Measurements from ENCODE around the gene CDH4.

Gene CDH4

DNA sequence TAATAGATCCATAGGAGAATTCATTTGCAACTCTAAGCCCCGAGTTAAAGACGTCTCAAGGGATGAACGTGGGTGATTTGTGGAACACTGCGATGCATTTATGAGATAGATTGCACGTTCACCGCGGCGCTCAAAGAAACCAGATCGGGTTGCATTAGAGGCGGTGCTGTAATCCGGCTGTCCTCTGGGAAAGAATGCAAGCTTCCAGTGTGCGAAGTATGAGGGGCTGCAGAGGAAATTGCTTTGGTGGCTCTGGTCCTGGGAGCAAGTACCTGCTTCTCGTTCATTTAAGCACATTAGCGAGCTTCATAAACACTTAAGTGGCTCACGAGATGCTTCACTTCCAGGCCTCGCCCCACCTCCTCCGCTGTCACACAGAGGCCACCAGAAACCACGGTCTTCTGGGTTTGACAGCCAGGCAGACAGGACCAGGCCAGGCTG, 182.3 kb downstream of the CDH4 start:
- in situ Hi-C loops (cut with MboI; ENCODE audit: low sequenced_read_pairs), result no loop called here

DNA sequence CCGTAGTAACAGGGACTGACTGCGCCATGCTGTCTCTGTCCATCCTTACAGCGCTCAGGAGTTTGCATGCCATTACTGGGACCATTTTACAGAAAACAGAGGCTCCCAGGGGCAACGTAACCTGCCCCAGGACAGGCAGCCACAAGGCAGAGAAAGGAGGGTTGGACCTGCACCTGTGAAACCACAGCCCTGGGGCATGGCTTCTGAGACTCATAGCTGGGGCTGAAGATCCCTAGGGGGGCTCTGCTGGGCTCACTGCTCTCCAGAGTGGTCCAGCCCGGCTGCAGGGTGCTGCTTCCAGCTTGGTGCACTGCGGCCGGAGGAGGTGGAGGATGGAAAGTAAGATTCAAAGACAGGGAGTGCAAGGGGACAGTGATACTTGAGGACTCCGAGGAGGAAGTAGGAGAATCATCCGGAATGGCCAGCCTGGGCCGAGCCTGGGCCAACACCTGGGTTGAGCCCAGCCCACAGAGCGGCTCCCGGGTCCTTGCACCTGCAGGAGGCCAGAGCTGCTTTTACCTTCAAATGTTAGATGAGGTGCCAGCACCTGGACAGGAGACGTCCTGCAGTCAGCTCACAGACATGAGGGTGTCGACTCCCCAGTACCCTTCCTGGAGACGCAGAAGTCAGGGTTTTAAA, 183.2 kb downstream of the CDH4 start:
- in situ Hi-C loops (cut with MboI; ENCODE audit: low sequenced_read_pairs), result no loop called here

DNA sequence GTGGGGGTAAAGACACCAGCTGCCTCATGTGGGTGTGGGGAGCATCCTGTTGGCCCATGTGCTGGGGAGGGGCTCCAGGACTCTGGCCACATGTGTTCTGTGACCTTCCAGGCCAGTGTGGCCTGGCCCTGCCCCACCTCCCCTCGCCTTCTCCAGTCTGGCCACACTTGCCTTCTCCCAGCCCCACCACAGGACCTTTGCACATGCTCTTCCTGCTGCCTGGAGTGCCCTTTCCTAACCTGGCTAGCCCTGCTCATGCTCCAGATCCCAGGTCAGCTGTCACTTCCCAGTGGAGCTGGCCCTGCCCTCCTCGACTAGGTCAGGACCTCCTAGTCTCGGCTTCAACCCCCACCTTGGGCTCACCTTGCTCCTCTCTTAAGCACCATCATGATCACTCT, 183.8 kb downstream of the CDH4 start:
- in situ Hi-C loops (cut with MboI; ENCODE audit: low sequenced_read_pairs), result no loop called here

DNA sequence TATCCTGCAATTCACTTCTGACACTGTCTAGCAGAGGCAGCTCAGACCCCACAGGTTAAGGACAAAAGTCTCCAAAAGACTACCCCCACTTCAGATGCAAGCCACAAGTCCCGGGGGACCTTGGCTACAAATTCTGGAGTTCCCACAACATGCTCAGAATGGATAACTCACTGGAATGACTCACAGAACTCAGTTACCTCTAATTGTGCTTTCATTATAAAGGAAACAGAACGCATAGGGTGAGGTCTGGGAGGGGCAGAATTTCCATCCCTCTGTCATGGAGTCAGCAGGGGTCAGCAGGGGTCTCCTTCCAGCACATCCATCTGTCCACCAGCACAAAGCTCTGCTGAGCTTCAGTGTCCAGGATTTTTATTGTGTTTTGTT, 184.2 kb downstream of the CDH4 start:
- in situ Hi-C loops (cut with MboI; ENCODE audit: low sequenced_read_pairs), result no loop called here

DNA sequence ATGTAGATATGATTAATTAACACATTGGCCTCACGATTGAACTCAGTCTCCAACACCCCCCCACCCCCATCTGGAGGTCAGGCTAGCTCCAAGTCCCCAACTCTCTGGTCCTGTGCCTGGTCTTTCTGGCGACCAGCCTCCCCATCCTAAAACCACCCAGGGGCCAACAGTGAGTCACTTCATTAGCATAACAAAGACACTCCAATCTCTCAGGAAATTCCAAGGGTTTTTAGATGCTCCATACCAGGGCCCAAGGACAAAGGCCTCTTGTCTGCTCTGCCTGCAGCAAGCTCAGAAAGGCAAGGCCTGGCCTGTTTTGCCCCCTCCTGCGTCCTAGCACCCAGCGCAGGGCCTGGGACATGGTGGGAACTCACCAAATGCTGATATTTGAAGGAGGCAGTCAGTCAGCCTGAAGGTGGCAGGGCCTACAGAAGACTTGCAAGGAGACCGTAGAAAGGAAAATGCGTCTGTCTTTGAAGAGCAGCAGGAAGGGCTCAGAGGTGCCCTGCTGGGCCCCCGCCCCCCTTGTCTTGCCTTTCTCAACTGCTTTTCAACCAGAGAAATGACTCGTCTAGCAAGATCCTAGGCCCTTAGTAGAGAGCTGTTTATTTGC, 184.7 kb downstream of the CDH4 start:
- in situ Hi-C loops (cut with MboI; ENCODE audit: low sequenced_read_pairs), result no loop called here

DNA sequence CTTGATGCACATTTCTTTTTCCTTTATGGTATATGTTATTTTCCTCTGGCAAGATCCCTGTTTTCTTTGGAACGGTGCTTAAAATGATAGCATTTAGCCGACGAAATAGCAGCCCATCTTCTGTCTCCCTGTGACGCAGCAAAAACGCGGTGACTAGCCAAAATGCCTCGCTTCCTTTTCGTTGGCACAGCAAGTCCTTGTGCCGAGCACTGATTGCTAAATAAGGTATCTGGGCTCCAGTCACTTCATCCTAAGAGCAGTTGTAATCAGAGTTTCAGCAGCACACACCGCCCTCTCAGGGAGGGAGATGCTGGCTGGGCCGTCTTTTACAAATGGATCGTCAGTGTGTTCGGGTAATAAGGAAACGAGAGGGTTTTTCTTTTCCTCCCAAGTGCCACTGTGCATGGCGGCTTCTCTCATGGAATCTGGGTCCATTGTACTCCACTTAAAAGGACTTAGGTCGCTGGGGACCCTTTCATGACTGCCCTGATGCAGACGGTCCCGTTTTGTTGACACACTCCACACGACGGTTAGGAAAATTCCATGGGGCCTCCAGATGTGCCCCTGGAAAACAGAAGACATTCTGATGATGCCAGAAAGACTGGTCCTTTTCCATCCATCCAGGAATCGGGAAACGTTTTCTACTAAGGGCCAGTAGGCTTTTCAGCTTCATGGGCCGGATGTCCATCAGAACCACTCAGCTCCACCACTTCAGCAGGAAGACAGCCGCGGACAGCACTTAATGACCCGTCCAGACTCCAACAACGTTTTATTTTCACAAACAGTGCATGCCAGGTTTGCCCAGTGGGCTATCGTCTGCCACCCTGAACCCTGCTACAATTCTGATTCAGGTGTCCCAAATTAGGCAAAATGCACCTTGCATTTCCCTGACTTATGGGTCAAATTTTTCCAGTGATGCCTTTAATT, 185.5 kb downstream of the CDH4 start:
- in situ Hi-C loops (cut with MboI; ENCODE audit: low sequenced_read_pairs), result no loop called here

DNA sequence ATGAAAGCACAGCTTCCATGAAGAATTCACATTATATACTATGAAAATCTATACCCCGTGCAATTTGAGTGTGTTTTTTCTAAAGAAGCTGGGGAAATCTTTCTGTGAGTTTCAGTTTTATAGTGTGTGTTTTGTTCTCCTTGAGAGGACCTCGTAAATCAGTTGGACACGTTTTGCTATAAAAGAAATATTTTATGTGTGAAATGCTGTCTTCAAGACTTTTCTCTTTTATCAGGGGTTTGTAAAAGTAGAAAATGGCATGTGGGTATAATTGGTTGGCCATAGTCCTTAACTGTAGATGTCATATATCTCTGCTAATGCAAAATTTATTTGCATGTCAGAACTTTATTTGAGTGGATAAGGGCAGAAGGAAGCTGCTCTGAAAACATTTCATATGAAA, 186.2 kb downstream of the CDH4 start:
- in situ Hi-C loops (cut with MboI; ENCODE audit: low sequenced_read_pairs), result no loop called here

DNA sequence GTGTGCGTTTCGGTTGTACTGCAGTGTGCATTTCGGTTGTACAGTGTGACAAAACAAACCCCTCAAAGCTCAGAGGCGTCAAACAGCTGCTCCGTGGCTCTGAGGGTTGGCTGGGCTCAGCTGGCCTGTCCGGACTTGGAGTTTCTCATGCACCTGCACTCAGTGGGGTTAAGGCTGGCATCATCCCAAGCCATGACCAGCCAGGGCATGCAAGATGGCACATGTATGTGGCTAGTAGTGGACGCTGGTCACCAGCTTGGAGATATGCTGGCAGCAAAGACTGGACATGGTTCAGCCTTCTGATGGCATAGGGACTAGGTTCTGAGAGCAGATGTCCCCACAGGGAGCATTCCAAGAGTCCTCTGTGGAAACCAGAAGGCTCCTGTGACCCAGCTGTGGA, 187.2 kb downstream of the CDH4 start:
- in situ Hi-C loops (cut with MboI; ENCODE audit: low sequenced_read_pairs), result no loop called here

DNA sequence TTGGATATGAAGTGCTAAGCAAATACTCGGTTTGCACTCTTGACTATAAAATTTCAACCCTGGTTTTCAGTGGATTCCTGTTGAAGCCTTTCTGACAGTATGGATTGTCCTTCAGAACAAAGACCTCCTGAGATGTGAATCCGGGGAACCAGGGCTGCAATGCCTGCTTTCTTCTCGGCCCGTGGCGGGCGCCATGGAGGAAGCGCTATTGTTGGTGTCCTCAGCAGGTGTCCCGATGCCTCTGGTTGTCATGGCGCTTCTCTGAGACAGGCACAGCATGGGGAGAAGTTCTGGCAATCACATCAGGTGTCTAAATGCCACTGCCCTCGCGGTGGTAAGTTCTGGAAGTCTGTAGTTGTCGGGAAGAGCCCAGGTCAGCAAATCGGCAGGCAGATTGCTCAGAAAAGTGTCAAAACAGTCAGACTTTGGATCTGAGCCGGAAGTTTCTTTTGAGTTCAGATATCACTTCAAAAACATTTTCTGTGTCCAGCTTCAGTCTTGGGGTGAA, 188.5 kb downstream of the CDH4 start:
- in situ Hi-C loops (cut with MboI; ENCODE audit: low sequenced_read_pairs), result no loop called here

DNA sequence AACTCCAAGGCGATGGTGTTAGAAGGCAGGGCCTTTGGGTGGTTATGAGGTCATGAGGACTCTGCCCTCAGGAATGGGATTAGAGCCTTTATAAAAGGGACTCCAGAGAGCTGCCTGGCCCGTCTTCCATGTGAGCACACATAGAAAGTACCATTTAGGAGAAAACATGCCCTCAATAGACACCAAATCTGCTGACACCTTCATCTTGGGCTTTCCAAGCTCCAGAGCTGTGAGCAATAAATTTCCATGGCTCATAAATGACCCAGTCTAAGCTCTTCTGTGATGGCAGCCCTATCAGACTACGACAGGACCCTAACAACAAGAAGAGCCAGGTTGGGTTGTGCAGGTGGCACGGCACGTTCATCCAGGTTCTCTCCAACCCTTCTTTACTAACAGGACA, 189.5 kb downstream of the CDH4 start:
- in situ Hi-C loops (cut with MboI; ENCODE audit: low sequenced_read_pairs), result no loop called here

DNA sequence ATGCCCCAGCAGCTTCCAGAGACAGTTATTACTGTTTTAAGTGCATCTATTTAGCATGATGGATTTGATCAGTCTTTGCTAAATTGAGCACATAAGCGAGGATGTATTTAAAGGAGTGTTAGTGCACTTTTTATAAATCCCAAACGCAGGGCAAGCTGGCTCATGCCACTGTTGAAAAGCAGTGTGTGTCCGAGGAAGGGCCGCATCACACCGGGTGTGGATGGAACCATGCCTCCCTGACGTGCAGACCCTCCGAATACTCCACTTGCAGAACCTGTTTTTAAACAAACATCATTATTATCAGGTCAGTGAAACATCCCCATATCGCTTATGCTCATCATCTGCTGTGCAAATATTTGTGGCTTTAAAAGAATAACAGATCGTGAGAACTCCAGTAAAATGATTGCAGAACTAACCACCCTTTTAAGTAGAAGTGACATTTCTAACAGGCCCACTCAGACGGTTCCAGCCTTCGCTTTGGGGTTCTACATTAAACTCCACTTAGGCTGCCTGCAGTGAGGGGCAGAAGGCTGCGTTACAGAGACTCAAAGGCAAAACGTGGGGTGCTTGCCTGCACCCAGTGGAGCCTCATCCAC, 190.1 kb downstream of the CDH4 start:
- in situ Hi-C loops (cut with MboI; ENCODE audit: low sequenced_read_pairs), result no loop called here

DNA sequence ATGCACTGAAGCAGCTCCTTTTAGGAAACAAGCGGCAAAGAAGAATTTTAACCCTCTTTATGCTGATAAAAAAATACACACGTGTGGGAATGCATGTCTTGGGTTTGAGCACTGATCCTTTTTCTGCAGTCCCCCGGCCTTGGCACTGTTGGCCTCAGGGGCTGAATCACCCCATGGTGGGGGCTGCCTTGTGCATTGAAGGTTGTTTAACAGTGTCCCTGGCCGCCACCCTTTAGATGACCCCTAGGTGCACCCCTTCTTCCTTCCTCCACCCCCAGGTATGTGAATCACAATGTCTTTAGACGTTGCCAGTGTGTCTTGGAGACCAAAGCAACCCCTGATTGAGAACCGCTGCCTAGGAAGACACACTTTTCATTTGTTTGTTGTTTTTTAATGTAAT, 190.7 kb downstream of the CDH4 start:
- in situ Hi-C loops (cut with MboI; ENCODE audit: low sequenced_read_pairs), result no loop called here

DNA sequence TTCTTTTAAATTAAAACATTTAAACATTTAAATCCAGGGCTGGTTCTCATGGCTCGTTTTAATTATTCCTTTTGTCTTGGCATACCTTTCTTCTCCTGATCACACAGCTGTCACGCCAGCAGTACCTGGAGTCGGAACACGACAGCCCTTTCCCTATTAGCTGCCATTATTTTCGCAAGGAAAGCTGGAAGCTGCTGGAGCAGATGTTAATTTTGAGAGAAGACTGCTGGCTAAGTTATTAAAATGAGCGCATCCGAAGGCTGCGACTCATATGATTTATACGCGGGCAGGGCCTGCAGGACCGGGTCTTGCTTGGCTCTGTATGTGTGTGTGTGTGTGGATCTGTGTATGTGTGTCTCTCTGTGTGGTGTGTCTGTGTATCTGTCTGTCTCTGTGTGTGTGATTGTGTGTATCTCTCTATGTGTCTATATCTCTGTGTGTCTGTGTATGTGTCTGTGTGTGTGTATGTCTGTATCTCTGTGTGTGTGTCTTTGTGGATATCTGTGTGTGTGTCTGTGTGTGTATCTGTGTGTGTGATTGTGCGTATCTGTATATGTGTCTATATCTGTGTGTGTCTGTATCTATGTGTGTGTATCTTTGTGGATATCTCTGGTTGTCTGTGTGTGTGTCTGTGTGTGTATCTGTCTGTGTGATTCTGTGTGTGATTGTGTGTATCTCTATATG, 191.5 kb downstream of the CDH4 start:
- in situ Hi-C loops (cut with MboI; ENCODE audit: low sequenced_read_pairs), result no loop called here

DNA sequence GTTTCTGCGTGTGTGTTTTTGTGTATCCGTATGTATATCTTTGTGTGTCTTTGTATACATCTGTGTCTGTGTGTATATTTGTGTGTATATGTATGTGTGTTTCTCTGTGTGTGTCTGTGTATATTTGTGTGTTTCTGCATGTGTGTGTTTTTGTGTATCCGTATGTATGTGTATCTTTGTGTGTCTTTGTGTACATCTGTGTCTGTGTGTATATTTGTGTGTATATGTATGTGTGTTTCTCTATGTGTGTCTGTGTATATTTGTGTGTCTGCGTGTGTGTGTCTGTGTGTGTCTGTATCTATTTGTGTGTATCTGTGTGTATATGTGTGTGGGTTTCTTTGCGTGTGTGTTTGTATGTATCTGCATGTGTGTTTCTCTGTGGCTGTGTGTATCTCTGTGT, 192.6 kb downstream of the CDH4 start:
- in situ Hi-C loops (cut with MboI; ENCODE audit: low sequenced_read_pairs), result no loop called here

DNA sequence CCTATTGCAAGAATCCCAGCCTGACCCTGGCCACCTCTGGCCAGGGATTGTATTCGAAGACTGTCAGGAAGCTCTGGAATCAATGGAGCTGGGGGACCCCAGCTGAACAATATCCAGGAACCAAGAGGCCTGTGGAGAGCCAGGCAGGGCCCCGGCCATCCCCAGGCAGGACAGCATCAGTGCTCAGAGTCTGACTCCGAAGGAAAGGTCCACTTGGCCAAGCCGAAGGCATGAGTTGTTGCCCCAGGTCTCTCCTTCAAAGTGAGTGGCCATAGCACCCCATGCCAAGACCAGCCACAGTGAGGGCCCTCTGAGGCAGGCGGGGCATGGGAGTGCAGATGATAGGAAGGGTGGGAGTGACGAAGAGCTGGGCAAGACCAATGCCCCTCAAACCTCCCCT, 193.1 kb downstream of the CDH4 start:
- in situ Hi-C loops (cut with MboI; ENCODE audit: low sequenced_read_pairs), result no loop called here

DNA sequence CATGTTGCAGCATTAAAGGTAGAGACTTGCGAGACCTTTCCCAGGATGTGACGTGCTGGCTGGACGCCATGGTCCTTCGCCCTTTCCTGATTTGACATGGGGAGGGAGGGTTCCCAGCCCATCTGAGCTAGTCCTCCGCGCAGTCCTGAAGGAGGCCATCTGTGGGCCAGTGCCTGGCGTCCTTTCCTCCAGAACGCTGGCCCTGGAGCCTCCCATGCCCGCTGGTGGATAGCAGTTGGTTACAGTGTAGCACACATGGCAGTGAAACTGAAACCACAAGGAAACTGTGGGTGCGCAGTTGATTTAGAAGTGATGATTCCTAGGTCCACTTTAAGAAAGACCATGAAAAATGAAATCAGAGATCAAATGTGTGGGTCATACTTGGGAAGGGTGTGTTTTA, 193.7 kb downstream of the CDH4 start:
- in situ Hi-C loops (cut with MboI; ENCODE audit: low sequenced_read_pairs), result no loop called here

DNA sequence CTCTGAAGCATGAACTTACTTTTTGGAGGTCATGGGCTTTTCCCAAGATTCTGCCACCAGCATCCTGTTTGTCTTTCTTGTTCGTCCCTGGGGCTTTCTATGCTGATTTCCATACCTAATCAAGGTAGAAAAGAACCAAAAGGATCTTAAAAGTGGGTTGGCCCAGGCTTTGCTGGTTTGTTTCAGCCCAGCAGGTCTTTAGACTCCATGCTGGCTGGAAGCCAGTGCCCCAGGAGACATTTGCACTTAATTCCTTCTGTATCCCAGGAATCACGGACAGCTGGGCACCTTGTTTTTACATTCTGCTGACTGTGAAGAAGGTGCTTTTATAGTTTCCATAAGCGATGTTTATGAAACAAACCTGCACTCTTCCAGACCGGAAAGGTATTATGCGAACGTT, 195.9 kb downstream of the CDH4 start:
- in situ Hi-C loops (cut with MboI; ENCODE audit: low sequenced_read_pairs), result no loop called here

DNA sequence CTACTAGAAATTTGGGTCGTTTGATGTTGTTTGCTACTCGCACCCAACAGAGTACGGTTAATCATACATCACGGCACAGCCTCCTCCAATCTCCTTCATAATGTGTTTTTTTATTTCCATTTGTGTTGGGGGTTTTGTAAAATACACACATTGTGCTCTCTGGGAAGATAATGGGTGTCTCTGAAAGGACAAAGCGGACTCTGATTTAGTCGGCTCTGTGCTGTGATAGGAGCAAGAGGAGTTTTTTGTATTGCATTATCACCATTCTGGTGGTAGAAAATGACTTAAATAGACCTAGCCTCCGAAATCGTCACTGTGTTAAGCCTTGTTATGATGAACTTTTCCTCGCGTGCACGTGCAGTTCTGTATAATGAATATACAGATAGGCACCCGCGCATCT, 196.3 kb downstream of the CDH4 start:
- in situ Hi-C loops (cut with MboI; ENCODE audit: low sequenced_read_pairs), result no loop called here

DNA sequence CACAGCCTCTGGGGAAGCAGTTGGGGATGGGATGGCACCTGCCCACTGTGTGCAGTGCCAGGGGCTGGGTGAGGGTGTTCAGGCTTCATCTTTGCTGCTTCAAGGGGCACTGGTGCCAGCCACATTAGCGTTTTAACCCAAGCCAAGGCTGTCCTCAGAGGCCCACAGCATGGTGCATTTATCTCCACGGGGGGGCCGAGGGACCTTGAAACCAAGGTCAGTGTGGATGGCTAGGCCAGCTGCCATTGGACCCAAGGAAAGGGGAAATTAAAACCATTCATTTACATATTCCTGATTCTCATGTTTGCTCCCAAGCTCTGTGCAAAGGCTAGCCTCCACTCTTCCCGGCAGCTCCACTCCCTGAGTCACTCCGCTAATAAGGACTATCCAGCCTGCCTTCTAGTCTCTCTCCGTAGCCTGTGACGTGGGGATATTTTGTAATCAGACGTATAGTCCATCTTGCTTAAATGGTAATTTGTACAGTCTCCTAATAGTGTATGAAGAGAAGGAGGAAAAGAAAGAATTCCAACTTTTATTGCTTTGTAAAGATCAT, 197.1 kb downstream of the CDH4 start:
- in situ Hi-C loops (cut with MboI; ENCODE audit: low sequenced_read_pairs), result no loop called here

DNA sequence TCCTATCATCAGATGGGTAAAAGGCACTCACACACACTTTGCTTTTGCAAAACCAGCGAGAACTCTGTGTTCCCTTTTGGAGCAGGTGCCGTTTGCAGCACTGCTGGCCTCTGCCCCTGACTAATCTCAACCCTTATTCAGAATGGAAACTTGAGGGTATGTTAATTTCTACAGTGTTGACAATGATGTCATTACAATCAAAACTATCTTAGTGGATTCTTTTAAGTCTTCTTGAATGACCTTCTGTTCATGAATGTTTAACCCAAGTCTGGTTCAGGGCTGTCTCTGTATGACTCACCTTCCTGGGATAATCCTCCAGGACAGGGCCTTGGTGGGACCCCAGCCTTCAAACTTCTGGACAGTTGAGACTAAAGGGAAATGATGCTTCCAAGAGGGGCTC, 197.9 kb downstream of the CDH4 start:
- in situ Hi-C loops (cut with MboI; ENCODE audit: low sequenced_read_pairs), result no loop called here

DNA sequence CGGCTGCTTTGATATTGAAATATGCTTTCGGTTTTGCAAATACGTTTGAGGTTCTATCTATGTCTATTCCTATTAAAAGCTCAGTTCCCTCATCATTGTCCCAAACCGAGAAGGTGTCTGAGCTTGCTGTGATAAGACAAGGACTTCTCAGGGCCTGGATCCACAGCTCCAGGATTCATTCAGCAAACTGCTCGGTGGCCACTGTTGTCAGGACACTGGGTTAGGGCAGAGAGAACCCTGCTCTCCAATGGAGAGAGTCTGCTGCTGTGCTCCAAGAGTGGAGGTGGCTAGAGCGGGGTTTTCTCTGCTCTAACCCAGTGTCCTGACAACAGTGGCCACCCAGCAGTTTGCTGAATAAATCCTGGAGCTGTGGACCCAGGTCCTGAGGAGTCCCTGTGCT, 198.5 kb downstream of the CDH4 start:
- in situ Hi-C loops (cut with MboI; ENCODE audit: low sequenced_read_pairs), result no loop called here

Data from HL-60/S4 treated with phorbol 12-myristate 13-acetate at 8.2 ng/mL for 4 days and 3 days (cell line).